NCI-H510A treated with DMSO at 0.1 percent for 48 hours (cell line): ENCODE results near the gene AADACL2.
"Not testable (repeated sequence)": the region's sequence is repeated elsewhere in the genome, so short reads cannot be mapped to it uniquely, and the experiment has no call there.

ENCODE experiments used
- DNase-seq: peaks from one replicate; lab custom pipeline; 2025; lab: John Stamatoyannopoulos, UW

Gene AADACL2, protein sequence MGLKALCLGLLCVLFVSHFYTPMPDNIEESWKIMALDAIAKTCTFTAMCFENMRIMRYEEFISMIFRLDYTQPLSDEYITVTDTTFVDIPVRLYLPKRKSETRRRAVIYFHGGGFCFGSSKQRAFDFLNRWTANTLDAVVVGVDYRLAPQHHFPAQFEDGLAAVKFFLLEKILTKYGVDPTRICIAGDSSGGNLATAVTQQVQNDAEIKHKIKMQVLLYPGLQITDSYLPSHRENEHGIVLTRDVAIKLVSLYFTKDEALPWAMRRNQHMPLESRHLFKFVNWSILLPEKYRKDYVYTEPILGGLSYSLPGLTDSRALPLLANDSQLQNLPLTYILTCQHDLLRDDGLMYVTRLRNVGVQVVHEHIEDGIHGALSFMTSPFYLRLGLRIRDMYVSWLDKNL

DNA sequence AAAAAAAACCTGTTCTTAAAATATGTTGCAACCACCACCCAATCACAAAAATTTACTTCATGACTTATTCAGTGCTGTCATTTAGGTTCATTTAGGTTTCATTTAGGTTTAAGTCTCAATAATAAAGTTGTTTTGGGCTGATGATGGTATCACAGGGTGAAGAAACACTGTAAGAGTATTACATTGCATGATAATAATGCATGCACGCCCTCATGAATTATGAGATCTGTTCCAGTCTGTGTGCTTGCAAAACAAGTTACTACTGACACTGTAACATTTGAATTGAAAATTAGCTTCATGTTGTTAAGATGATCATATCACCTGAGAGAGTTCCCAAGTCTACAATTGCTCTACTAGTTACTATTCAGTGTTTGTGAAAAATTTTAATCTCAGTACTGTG is at the start of gene AADACL2:
TSS of gene AADACL2 (plus strand) at position 315 of the 400 bp plus-strand sequence. CDS start 109 bp downstream, outside the sequence.
- no peak for DNase-seq

DNA sequence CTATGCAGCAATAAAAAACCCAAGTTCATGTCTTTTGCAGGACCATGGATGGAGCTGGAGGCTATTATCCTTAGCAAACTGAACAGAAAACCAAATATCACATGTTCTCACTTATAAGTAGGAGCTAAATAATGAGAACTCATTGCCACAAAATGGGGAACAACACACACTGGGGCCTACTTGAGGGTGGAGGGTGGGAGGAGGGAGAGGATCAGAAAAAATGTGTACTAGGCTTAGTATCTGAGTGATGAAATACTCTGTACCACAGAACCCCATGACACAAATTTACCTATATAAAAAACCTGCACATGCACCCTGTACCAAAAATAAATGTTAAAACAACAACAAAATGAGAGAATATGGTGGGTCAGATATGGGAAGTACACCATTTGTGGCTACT is 49.6 kb upstream of the AADACL2 start:
- DNase-seq, result no peak

DNA sequence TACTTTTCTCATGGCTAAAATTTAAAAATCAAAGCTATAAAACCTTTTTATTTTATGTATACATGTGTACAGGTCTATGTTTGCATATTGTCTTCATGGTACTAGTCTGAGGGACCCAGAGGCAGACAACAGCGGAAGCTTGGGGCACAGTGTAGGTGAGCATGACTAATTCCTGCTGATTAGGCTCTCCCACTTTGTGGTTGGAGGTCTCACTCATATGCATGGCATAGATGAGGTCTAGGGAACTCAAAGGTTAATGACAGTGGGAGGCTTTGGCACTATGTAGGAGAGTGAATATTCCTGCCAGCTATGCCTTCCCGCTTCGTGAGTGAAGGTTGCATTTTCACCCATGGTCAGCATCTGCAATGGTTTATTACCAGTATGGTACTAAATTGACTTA is 47.5 kb upstream of the AADACL2 start:
- DNase-seq, result no peak

DNA sequence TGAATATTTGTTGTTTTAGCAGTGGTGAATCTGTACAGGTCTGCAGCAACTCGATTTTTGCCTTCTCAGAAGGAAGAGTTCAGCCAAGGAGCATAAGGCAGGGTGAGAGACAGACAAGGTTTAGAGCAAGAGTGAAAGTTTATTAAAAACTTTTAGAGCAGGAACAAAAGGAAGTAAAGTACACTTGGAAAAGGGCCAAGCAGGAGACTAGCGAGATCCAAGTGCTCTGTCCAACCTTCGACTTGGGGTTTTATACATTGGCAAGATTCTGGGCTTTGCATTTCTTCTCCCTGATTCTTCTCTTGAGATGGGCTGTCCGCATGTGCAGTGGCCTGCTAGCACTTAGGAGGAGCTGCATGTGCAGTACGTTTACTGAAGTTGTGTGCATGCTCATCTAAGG is 46.7 kb upstream of the AADACL2 start:
- DNase-seq, result no peak

DNA sequence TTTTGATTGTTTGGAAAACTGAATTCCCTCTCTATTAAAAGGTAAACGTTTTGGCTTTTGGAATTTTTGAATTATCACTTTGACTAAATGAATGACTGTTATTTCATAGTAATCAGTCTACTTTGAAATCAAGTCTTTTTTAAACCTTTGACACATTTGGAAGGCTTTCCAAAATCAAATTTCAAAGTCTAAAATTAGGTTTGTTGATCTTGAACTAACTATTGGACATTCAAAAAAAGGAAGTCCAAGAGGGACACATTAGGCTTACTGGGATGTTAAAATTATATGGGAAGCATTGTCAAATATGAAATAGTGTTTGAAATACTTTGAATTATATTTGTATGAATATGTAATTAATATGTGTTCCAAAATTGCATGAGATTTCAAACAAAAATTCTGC is 45.2 kb upstream of the AADACL2 start:
- DNase-seq, result no peak

DNA sequence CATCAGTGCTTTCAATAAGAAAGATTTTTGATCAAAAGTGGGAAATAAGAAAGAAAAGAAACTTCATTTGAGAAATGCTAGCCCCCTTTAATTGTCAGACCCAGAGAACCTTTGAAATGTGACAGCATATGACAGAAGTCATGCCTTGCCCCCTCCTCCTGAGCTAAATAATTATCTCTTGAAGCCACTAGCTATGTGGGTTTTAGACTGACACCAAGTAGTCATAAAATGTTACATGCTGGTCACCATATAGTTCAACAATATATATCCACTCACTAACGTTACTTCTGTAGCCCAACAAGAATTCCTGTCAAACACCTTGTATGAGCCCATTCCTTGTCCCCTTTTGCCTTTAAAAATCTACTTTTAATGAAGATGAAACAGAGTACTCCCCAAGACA is 43.1 kb upstream of the AADACL2 start:
- no peak for DNase-seq

DNA sequence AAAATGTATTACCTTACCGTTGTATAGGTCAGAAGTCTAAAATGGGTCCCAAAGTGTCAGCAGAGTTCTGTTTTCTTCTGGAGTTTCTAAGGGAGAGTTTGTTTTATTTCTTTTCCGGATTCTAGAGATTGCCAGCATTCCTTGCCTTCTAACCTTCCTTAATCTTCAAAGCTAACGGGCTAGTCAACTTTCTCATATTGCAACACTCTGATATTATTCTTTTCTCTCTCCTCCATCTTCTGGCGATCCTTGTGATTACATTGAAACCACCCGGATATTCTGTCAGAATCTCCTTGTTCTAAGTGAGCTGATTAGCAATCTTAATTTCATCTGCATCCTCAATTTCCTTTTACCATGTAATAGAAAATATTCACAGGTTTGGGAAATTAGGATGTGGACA is 36.2 kb upstream of the AADACL2 start:
- no peak for DNase-seq

DNA sequence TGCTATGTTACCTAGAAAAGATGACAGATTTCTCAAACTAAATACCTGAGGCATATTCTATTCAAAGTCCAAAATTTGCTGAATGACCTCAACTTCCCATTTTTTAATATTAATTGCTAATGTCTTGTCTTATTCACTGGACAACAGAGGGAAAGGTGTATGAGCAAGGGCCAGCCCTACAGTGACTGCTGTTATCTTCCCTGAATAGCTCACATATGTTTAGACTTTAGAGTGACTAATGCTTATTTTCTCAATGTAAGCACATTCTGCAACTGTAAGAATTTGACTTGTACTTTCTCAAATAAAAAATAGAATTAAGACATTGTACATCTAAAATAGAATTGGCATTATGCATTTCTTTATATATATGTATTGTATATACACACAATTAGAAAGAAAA is 26.5 kb upstream of the AADACL2 start:
- no peak for DNase-seq

DNA sequence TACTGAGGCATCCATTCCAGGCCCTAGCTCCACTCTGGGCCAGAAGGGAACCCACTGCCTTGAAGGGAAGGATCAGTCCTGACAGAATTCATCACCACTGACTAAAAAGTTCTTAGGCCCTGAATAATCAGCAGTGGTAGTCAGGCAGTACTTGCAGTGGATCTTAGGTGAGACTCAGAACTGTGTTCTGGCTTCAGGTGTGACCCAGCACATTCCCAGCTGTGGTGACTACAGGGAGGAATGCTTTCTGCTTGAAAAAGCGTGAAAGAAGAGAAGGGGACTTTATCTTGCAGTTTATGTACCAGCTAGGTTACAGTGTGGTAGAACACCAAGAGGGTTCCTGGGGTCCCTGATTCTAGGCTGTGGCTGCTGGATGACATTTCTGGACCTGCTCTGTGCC is 24.9 kb upstream of the AADACL2 start:
- no peak for DNase-seq

DNA sequence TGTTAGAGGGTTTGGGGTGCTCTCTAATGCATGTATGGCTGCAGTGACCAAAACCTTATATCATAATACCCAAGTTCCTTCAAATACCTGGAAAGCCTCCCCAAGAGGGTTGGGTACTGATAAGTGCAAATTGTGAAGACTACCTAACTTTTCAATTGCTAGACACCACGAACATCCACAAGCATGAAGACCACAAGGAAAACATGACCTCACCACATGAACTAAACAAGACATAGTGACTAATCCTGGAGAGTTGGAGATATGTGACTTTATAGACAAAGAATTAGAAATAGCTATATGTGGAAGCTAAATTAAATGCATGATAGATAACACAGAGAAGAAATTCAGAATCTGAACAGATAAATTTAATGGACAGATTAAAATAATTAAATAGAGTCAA is 23.9 kb upstream of the AADACL2 start:
- DNase-seq, result no peak

DNA sequence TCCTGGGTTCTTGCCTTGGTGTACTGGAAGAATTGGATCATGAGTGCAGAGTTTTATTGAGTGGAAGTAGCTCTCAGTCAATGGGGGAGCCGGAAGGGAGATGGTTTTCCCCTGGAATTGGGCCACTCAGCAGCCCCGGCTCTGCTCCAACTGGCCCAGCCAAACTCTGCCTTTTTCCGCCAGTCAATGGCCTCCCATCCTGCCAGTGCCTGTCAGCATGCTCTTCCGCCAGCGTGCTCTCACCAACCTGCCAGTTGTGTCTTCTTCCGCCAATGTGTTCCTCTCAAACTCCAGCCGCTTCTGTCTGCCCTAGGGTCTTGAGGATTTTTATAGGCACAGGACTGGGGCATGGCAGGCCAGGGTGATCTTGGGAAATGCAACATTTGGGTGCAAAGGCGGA is 12.4 kb upstream of the AADACL2 start:
- no peak for DNase-seq

DNA sequence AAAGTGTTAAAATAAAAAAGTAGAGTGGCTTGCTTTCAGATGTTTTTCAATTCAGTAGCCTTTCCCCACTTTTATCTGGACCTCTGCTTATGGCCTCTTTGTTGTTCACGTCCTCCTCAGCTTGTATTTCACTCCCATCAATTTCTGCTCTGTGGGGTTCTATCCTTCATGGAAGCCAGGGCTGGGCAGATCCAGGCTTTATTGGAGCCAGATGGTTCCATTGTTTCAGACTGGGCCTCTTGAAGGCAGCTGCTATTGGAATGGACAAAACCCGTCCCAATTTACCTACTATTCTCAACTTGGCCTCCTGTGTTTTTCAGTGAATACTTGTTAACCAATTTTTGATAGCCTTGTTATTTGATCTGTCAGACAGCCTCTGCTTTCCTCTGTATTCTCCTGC is 10.9 kb upstream of the AADACL2 start:
- DNase-seq, result no peak

DNA sequence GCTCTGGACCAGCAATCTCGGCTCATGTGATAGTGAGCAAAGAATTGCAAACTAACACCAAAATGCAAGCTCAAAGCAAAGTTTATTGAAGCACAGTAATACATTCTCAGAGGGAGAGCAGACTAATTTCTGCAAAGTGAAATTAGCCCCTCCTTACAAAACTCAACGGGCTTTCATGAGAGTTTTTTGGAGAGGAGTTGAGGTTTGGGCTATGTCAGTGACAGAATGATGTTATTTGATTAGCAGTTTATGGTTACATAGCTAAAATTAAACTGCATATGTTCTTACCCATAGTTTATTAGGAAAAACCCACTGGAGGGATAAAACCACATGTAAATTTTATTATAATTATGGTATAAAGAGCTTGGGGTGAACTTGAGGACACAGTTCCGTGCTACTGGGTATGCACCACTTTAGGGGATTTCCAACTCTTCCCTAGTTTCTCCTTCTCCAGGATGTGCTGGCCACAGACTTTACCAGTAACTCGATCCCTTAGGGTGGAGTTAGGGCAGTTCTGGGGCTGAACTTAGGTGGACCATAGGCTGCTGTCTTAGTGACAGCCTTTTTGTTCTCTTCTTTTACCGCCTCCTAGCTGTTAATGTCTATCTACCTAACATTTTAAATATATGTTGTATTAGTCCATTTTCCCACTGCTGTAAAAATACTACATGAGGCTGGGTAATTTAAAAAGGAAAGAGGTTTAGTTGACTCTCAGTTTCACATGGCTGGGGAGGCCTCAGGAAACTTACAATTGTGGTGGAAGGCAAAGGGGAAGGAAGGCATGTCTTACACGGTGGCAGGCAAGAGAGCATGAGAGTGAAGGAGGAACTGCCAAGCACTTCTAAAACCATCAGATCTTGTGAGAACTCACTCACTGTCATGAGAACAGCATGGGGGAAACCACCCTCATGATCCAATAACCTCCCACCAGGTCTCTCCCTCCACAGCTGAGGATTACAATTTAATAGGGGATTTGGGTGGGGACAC is 8.9 kb upstream of the AADACL2 start:
- DNase-seq, result no peak

DNA sequence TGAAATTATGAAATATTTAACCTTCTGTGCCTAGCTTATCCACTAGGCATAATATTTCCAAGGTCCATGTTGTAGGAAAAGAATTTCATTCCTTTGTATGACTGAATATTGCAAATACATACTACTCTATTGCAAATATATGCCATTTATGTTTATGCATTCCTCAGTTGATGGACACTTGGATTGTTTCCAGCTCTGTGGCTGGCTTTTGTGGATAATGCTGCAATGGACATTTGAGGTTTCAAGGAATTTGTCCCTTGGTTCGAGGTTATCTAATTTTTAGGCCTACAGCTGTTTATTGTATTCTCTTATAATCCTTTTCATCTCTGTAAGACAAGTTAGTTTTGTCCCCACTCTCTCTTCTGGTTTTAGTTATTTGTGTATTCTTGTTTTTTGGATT is 7.7 kb upstream of the AADACL2 start:
- no peak for DNase-seq

DNA sequence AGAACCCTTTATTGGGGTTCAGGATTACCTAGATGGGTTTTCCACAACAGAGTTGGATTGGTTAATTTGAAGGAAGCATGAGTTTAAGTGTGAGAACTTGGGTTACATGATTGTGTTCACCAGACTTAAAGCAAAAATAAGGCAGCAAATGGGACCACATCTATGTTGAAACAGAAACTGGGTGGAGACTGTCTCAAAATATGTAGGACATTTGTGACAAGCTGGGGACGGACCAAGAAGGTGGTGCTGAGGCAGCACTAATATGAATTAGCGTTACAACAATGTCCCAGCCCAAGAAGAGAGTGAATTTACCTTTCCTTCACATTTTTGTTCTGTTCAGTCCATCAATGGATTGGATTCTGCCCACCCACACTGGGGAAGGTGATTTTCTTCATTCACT is 866 bp upstream of the AADACL2 start:
- no peak for DNase-seq

DNA sequence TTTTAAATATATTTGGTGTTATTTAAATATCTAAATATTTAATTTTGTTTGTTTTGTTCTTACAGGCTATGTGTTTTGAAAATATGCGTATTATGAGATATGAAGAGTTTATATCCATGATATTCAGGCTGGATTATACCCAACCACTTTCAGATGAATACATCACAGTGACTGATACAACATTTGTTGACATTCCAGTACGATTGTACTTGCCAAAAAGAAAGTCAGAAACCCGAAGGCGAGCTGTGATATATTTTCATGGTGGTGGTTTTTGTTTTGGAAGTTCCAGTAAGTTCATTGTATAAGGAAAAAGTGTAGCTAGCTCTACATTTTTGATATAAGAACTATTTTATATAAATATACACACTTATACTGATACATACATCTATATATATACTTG is 6.9 kb downstream of the AADACL2 start:
- no peak for DNase-seq

DNA sequence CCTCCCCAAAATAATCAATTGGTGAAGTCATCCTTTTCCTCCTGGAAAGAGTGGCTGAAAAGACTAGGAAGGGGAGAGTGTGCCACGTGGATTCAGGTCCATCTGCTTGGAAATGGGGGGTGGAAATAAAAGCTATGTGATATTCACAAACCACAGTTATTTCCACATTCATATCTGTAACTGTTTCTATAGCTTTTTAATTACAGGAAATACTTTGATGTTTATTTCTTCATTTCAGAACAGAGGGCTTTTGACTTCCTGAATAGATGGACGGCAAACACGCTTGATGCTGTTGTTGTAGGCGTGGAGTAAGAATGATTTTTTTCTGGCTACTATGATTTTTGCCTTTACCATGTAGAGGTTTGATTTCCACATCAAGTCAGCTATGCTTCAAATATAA is 10.1 kb downstream of the AADACL2 start:
- no peak for DNase-seq

DNA sequence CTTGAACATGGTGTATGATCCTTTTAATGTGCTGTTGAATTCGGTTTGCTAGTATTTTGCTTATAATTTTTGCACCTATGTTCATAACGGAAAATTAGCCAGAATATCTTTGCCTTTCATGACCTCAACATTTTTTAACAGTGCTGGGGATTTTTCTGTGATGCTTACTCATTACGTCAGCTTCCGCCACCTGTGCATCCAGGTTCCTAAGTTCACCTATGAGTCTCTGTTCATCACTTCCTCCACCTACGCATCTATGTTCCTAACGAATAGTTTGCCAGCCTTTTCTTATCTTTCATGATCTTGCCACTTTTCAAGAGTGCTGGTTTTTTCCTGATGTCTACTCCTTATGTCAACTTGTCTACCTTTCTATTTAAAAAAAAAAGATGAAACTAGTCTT is 16.5 kb downstream of the AADACL2 start:
- no peak for DNase-seq

DNA sequence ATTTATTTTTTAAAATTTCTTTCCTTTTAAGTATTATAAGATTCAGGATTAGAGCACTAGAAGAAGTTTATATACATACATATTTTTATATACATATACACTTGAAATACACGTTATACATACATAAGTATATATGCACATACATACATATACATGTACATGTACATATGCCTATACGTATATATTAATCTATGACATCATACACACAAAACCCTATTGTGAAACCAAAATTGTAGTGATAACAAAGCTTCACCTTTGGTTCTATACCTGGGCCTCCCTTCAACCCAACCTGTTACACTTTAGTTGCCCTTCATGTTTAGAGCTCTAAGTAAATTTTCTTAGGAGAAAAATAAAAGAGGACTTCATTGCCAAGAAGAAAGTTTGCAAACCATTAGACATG is 17.0 kb downstream of the AADACL2 start:
- no peak for DNase-seq

DNA sequence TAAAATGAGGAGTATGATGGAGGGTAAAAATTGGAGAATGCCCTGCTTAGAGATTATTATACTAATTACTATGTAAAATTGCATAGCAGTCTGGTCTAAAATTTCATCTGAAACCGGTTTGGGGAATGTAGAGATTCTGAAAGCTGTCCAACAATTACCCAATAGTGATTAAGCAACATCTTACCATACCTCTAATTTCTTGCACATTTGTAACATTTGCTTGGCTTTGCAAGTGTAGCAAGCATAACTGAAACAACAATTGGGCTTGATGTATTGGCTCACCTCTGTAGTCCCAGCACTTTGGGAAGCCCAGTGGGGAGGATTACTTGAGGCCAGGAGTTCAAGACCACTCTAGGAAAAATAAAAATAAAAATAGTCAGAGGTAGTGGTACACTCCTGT is 17.4 kb downstream of the AADACL2 start:
- no peak for DNase-seq

DNA sequence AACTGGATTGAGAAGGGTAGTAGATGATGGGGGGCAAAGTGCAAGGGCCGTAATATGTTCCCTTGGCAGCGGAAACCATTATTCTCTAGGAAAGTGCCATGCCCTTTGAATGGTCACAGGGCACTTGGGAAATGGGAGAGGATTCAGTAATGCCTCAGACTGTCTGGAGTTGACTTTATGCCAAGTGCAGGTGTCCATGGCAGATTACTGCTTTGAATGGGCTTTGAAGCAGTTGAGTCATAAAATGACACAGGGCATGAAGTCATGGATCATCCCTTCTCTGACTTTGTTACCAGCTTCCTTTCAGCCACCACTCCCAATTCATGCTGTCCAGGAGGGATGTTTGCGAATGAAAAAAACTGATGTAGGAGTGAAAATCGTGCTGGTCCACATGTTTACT is 20.1 kb downstream of the AADACL2 start:
- no peak for DNase-seq

DNA sequence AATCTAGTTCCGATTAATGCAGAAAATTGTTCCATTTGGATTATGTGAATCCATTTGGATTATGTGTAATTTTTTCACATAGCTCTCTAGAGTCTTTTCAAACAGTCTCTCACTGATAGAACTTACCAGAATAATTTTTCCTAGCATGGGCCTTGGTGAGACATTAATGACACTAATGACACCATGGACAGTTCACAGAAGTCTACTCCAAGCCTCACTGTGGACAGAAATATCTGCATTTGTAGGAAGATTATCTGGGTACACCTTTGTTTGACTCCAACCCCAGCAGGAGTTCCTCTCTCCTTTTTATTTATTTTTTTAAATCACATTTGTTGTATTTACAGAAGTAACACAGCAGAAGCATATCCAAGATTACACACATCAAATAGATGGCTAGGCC is 27.9 kb downstream of the AADACL2 start:
- no peak for DNase-seq

DNA sequence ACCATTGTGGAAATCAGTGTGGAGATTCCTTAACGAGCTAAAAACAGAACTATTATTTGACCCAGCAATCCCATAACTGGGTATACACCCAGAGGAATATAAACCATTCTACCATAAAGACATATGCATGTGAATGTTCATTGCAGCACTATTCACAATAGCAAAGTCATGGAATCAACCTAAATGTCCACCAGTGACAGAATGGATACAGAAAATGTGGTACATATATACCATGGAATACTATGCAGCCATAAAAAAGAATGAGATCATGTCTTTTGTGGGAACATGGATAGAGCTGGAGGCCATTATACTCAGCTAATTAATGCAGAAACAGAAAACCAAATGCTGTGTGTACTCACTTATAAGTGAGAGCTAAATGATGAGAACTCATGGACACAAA is 31.0 kb downstream of the AADACL2 start:
- DNase-seq, result not testable (repeated sequence)
